OCI-LY7 (cell line): ENCODE measurements around the gene TAS2R31. TPM values are rescaled to one million over a fixed set of nuclear protein-coding genes. Genes with fewer than 3 reads are reported as not detected.
"Not testable (repeated sequence)": the region's sequence is repeated elsewhere in the genome, so short reads cannot be mapped to it uniquely, and the experiment has no call there.

Source experiments
- BruUV-seq: library from RNA; stranded (reverse); fragments of 400-500 nt; replicated peaks from 2 replicates; lab custom pipeline; 2021; lab: Mats Ljungman, UMichigan
- CTCF ChIA-PET: fragments of 300-600 bp; sonication (Branson Sonifier 250); formaldehyde crosslinking; loops from one replicate; lab custom pipeline; 2022; ENCODE audit warnings: antibody characterized with exemption; ENCODE audit not compliant: unreplicated experiment; lab: Charles Lee
- POLR2A ChIA-PET: fragments of 300-600 bp; sonication (Branson Sonifier 250); formaldehyde crosslinking; loops from one replicate; lab custom pipeline; 2022; ENCODE audit warnings: antibody characterized with exemption; lab: Charles Lee
- DNase-seq: peaks from one replicate; pipeline ENCODE4 v3.0.0-alpha.2; 2015; ENCODE audit warnings: low spot score
- H2AFZ ChIP-seq: fragments of 200-600 bp; sonication (generic), shearing (Covaris generic); 2 replicates; pipeline ENCODE4 v1.6.1; 2014; ENCODE audit warnings: mild to moderate bottlenecking, antibody characterized with exemption, low read length, moderate library complexity
- H3K27ac ChIP-seq: fragments of 200-600 bp; sonication (generic); 2 replicates; pipeline ENCODE4 v1.5.1; 2014; ENCODE audit warnings: mixed run types, low read depth, mild to moderate bottlenecking, moderate library complexity, low read length, inconsistent platforms; ENCODE audit not compliant: poor library complexity, severe bottlenecking
- H3K36me3 ChIP-seq: fragments of 200-600 bp; sonication (generic); 2 replicates; pipeline ENCODE4 v1.6.1; 2014; ENCODE audit warnings: mild to moderate bottlenecking, antibody characterized with exemption, low read length, moderate library complexity, mixed read lengths; ENCODE audit not compliant: insufficient read depth
- H3K4me1 ChIP-seq: fragments of 200-600 bp; sonication (generic); 2 replicates; pipeline ENCODE4 v1.5.1; 2014; ENCODE audit warnings: mild to moderate bottlenecking, low read length; ENCODE audit not compliant: insufficient read depth, poor library complexity, severe bottlenecking
- H3K4me2 ChIP-seq: fragments of 200-600 bp; sonication (generic); 2 replicates; pipeline ENCODE4 v1.6.1; 2014; ENCODE audit warnings: mild to moderate bottlenecking, low read length
- H3K4me3 ChIP-seq: fragments of 200-600 bp; sonication (generic); 2 replicates; pipeline ENCODE4 v1.5.1; 2014; ENCODE audit warnings: mild to moderate bottlenecking, low read depth, low read length; ENCODE audit not compliant: poor library complexity, severe bottlenecking
- H3K79me2 ChIP-seq: fragments of 200-600 bp; sonication (generic); 2 replicates; pipeline ENCODE4 v1.6.1; 2016; ENCODE audit warnings: low read depth, mild to moderate bottlenecking, low read length, moderate library complexity, mixed read lengths; ENCODE audit not compliant: insufficient read depth
- H3K9me2 ChIP-seq: fragments of 200-600 bp; sonication (generic); 2 replicates; pipeline ENCODE4 v1.6.1; 2016; ENCODE audit warnings: mild to moderate bottlenecking, low read length, mixed read lengths; ENCODE audit not compliant: insufficient read depth
- H3K9me3 ChIP-seq: fragments of 200-600 bp; sonication (generic); 2 replicates; pipeline ENCODE4 v1.6.1; 2014; ENCODE audit warnings: mild to moderate bottlenecking, mixed run types, low read length, mixed read lengths
- H4K20me1 ChIP-seq: fragments of 200-600 bp; sonication (generic); 2 replicates; pipeline ENCODE4 v1.6.1; 2014; ENCODE audit warnings: mild to moderate bottlenecking, antibody characterized with exemption, low read length, moderate library complexity, mixed read lengths; ENCODE audit not compliant: insufficient read depth
- CTCF ChIP-seq: fragments of 200-600 bp; sonication (generic); conservative IDR thresholded peaks from 2 replicates; pipeline ENCODE4 v1.5.1; 2014; ENCODE audit warnings: mild to moderate bottlenecking, antibody characterized with exemption, low read length, moderate library complexity, mixed read lengths
- EZH2phosphoT487 ChIP-seq: fragments of 200-600 bp; sonication (generic); IDR thresholded peaks from 2 replicates; pipeline ENCODE4 v1.6.1; 2018; ENCODE audit warnings: low read depth, borderline replicate concordance, mild to moderate bottlenecking, mixed run types, antibody characterized with exemption, low read length, moderate library complexity, mixed read lengths
- intact Hi-C: fragments of 100-400 bp; cut with micrococcal nuclease; formaldehyde crosslinking; loops from one replicate; pipeline ENCODE4 v1.10.0; 2022; ENCODE audit not compliant: unreplicated experiment
- total RNA-seq, 2 experiments: library from RNA; depleted of rRNA in 1 of 2; stranded (reverse); fragments of >200 nt in 1 of 2; shearing (Covaris generic) in 1 of 2; gene quantifications; 2 replicates each; pipeline ENCODE4 v1.2.3, GENCODE V29; 2014 to 2022

The TAS2R31 gene
- total RNA-seq, 2 experiments from 2014 or later: 2.2 to 4.3 TPM

- Histone ChIP-seq H3K36me3 (no peaks in the 10 kb centered on the region), H2AFZ (no peak overlapping the region), H3K27ac (no peak overlapping the region), H3K4me1 (no peaks in the 10 kb centered on the region), H4K20me1 (no peaks in the 10 kb centered on the region), H3K4me3 (no peak overlapping the region), H3K79me2 (no peaks in the 10 kb centered on the region), H3K9me2 (no peaks in the 10 kb centered on the region), H3K9me3 (no peaks in the 10 kb centered on the region), H3K4me2 (no peak overlapping the region)
- ChIA-PET CTCF (no interaction called here), POLR2A (interaction anchor here (1.2 kb wide), 1 partner anchor 8 kb away, joined by 3 read pairs; no protein-coding TSS in a partner anchor)
- intact Hi-C loops: no loop called here
- TF ChIP-seq EZH2phosphoT487 (no peak), CTCF (no peak)
- BruUV-seq: no TSS peak
- no peak for DNase-seq
Measured at GRCh38 chr12:11040162-11040561, 9.0 kb upstream of the TAS2R31 start.

GRCh38 chr12:11039171-11039570 is 8.0 kb upstream of the TAS2R31 start:
- no peak for DNase-seq
- ChIA-PET POLR2A (interaction anchor here (1.2 kb wide), 1 partner anchor 9 kb away, joined by 3 read pairs; no protein-coding TSS in a partner anchor), CTCF (no interaction called here)
- no peaks in the 10 kb centered on the region for H3K4me1 ChIP-seq
- no peaks in the 10 kb centered on the region for H3K9me2 ChIP-seq
- no peak overlapping the region for H3K27ac ChIP-seq
- no peaks in the 10 kb centered on the region for H3K9me3 ChIP-seq
- BruUV-seq: no TSS peak
- H4K20me1 ChIP-seq: no peaks in the 10 kb centered on the region
- no peak for TF ChIP-seq EZH2phosphoT487
- TF ChIP-seq CTCF: no peak
- H3K4me2 ChIP-seq: no peak overlapping the region
- H3K36me3 ChIP-seq: no peaks in the 10 kb centered on the region
- no peak overlapping the region for H2AFZ ChIP-seq
- no peaks in the 10 kb centered on the region for H3K79me2 ChIP-seq
- intact Hi-C loops: loop anchor here (1.0 kb wide), 1 partner anchor 26 kb away; no protein-coding TSS in a partner anchor
- no peak overlapping the region for H3K4me3 ChIP-seq

- POLR2A ChIA-PET, CTCF ChIA-PET, BruUV-seq, H2AFZ ChIP-seq, DNase-seq, H3K9me2 ChIP-seq, H3K4me2 ChIP-seq, H4K20me1 ChIP-seq, H3K36me3 ChIP-seq, H3K9me3 ChIP-seq, H3K4me1 ChIP-seq, H3K79me2 ChIP-seq, intact Hi-C loops, H3K27ac ChIP-seq, H3K4me3 ChIP-seq: not testable (repeated sequence)
Measured at GRCh38 chr12:11033959-11034358, 2.8 kb upstream of the TAS2R31 start.
